ENCODE results near the gene GPR101. TPM values are rescaled to one million over a fixed set of nuclear protein-coding genes. Genes with fewer than 3 reads are reported as not detected.
A peak's percentile ranks its signal among the peaks of the same experiment; 100 is the strongest.

GPR101 gene
- total and polyA plus RNA-seq, 2 donors (not counting 1 experiment from before 2014, with no cell fraction given) = 0.07 TPM; not detected in 1

DNA sequence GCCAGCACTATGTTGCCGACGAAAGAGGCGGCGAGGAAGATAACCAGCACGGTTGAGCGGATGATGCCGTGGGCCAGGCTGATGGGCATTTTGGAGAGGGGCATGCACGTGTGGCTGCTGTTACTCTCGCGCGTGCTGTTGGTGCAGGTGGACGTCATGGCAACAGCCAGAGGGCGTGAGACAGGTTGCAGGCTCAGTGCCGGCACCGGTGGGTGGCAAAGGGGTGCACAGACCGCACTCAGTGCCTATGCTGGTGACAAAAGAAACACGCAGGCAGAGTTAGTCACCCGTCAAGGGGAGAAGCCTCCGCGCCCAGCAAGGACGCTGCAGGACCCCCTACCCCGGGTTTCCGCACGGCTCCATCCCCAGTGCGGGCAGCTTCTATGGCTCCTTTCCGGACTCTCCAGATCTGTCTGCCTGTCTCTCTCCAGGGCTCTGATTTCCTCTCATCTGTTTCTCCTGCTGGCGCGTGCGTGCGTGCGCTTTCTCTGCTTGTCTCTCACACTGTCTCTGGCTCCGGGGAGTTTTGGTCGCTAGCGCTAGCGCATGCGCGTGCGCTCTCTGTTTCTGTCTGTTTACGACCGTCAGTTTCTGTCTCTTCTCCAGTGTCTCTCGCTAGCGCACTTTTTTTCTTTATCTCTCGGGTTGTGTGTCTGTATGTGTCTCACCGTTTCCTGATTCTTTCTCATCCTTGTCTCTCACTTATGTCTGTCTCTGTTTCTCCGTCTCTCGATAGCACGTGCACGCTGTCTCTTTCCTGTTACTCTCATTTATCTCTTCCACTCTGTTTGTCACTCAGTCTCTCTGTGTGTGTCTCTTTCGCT is 2.1 kb downstream of the GPR101 start:
- no peak overlapping the region for H3K4me3 Mint-ChIP-seq
- peak overlapping the region in 4 of 5 experiments; percentile 22 to 57 (median 48) for H3K4me3 ChIP-seq (ENCODE audit: control extremely low read depth in 1 of 5, extremely low read depth in 1 of 5, insufficient read depth in 1 of 5, low read depth in 2 of 5, low read length in 4 of 5)
- H3K27me3 Mint-ChIP-seq = peaks cover 28% of the 10 kb centered on the region

DNA sequence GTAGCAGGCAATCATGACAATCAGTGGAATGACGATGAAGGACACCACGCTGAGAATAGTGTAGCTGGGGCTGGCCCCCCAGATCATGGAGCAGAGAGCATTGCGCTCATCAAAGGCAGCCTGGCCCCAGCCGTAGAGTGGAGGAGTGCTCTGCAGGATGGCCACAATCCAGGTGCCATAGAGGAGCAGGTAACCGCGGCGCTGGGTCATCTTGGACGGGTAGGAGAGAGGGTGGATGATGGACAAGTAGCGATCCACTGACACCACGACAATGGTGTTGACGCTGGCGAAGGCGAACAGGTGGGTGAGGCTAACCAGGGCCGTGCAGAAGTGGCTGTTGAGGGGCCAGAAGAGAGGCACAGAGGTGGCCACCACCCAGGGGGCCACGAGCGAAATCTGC is 2.8 kb downstream of the GPR101 start:
- Histone ChIP-seq H3K4me2 (replicated peaks; ENCODE audit: low read depth, low read length, poor library complexity, severe bottlenecking) (peak overlapping the region; percentile 59), H3K27me3 (replicated peaks in 1 of 4; ENCODE audit: control extremely low read depth in 1 of 4, control insufficient read depth in 3 of 4, insufficient read depth in 4 of 4, low read length in 3 of 4) (peaks cover 0 to 29% (median 10%) of the 10 kb centered on the region in 4 experiments), H3K79me2 (ENCODE audit: control insufficient read depth, insufficient read depth, low read length) (no peaks in the 10 kb centered on the region), H3K4me1 (ENCODE audit: control insufficient read depth in 2 of 2, insufficient read depth in 2 of 2, low read length in 2 of 2) (peaks cover 15 to 22% of the 10 kb centered on the region in 2 donors), H3K27ac (ENCODE audit: low read length in 2 of 2) (no peak overlapping the region), H2AFZ (ENCODE audit: insufficient read depth, low read depth, low read length, poor library complexity, severe bottlenecking) (peak overlapping the region; percentile 68), H3K9me3 (ENCODE audit: control extremely low read depth in 1 of 3, control insufficient read depth in 2 of 3, insufficient read depth in 1 of 3, low read length in 2 of 3) (no peaks in the 10 kb centered on the region), H3K36me3 (replicated peaks in 1 of 2; ENCODE audit: control extremely low read depth in 1 of 2, control insufficient read depth in 1 of 2, extremely low read depth in 1 of 2, insufficient read depth in 2 of 2, low read length in 1 of 2) (no peaks in the 10 kb centered on the region), H3K9ac (ENCODE audit: low read length) (no peak overlapping the region), H4K20me1 (ENCODE audit: control insufficient read depth, insufficient read depth, low read length, poor library complexity, severe bottlenecking) (no peaks in the 10 kb centered on the region), H3K4me3 (ENCODE audit: control extremely low read depth in 1 of 5, extremely low read depth in 1 of 5, insufficient read depth in 1 of 5, low read depth in 2 of 5, low read length in 4 of 5) (peak overlapping the region in 1 of 5 experiments; percentile 57)
- Mint-ChIP-seq H3K4me3 (no peak overlapping the region), H3K4me1 (peaks cover 8% of the 10 kb centered on the region), H3K27me3 (peaks cover 28% of the 10 kb centered on the region), H3K9me3 (ENCODE audit: insufficient read depth) (no peaks in the 10 kb centered on the region), H3K27ac (no peak overlapping the region)
- ChIA-PET POLR2A (no interaction called here), CTCF (no interaction called here)
- intact Hi-C loops (cut with micrococcal nuclease) = no loop called here
- WGBS (ENCODE audit: insufficient coverage) = 23% methylated on average over 13 of the region's 16 CpGs
- TF ChIP-seq EZH2 (IDR thresholded peaks at IDR 0.05; ENCODE audit: borderline replicate concordance, insufficient read depth, low read depth, low read length, poor library complexity, severe bottlenecking) = no peak
- TF ChIP-seq, protein P1, sequence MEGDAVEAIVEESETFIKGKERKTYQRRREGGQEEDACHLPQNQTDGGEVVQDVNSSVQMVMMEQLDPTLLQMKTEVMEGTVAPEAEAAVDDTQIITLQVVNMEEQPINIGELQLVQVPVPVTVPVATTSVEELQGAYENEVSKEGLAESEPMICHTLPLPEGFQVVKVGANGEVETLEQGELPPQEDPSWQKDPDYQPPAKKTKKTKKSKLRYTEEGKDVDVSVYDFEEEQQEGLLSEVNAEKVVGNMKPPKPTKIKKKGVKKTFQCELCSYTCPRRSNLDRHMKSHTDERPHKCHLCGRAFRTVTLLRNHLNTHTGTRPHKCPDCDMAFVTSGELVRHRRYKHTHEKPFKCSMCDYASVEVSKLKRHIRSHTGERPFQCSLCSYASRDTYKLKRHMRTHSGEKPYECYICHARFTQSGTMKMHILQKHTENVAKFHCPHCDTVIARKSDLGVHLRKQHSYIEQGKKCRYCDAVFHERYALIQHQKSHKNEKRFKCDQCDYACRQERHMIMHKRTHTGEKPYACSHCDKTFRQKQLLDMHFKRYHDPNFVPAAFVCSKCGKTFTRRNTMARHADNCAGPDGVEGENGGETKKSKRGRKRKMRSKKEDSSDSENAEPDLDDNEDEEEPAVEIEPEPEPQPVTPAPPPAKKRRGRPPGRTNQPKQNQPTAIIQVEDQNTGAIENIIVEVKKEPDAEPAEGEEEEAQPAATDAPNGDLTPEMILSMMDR (IDR thresholded peaks at IDR 0.05) = no peak
- DNase-seq (no peak), ATAC-seq (ENCODE audit: low read depth) (no peak)

More for the DNA sequence above, 2.1 kb downstream of the GPR101 start:
- peak overlapping the region; percentile 68 for H2AFZ ChIP-seq (ENCODE audit: insufficient read depth, low read depth, low read length, poor library complexity, severe bottlenecking)
- peaks cover 15 to 22% of the 10 kb centered on the region in 2 donors for H3K4me1 ChIP-seq (ENCODE audit: control insufficient read depth in 2 of 2, insufficient read depth in 2 of 2, low read length in 2 of 2)
- Mint-ChIP-seq H3K27ac (no peak overlapping the region), H3K9me3 (ENCODE audit: insufficient read depth) (no peaks in the 10 kb centered on the region), H3K4me1 (peaks cover 8% of the 10 kb centered on the region)
- ChIA-PET CTCF (no interaction called here), POLR2A (no interaction called here)
- H3K27me3 ChIP-seq (replicated peaks in 1 of 4; ENCODE audit: control extremely low read depth in 1 of 4, control insufficient read depth in 3 of 4, insufficient read depth in 4 of 4, low read length in 3 of 4) = peaks cover 0 to 29% (median 10%) of the 10 kb centered on the region in 4 experiments
- H3K9me3 ChIP-seq (ENCODE audit: control extremely low read depth in 1 of 3, control insufficient read depth in 2 of 3, insufficient read depth in 1 of 3, low read length in 2 of 3) = no peaks in the 10 kb centered on the region
- H4K20me1 ChIP-seq (ENCODE audit: control insufficient read depth, insufficient read depth, low read length, poor library complexity, severe bottlenecking) = no peaks in the 10 kb centered on the region
- DNase-seq (peak; percentile 63), ATAC-seq (ENCODE audit: low read depth) (peak; percentile 39)
- 4% methylated on average over 40 of the region's 49 CpGs for WGBS (ENCODE audit: insufficient coverage)
- no peak for TF ChIP-seq EZH2 (IDR thresholded peaks at IDR 0.05; ENCODE audit: borderline replicate concordance, insufficient read depth, low read depth, low read length, poor library complexity, severe bottlenecking)
- TF ChIP-seq, protein P1 (IDR thresholded peaks at IDR 0.05) = no peak
- H3K79me2 ChIP-seq (ENCODE audit: control insufficient read depth, insufficient read depth, low read length) = no peaks in the 10 kb centered on the region
- H3K4me2 ChIP-seq (replicated peaks; ENCODE audit: low read depth, low read length, poor library complexity, severe bottlenecking) = peak overlapping the region; percentile 59
- intact Hi-C loops (cut with micrococcal nuclease) = no loop called here
- peak overlapping the region; percentile 42 for H3K9ac ChIP-seq (ENCODE audit: low read length)
- H3K36me3 ChIP-seq (replicated peaks in 1 of 2; ENCODE audit: control extremely low read depth in 1 of 2, control insufficient read depth in 1 of 2, extremely low read depth in 1 of 2, insufficient read depth in 2 of 2, low read length in 1 of 2) = no peaks in the 10 kb centered on the region
- no peak overlapping the region for H3K27ac ChIP-seq (ENCODE audit: low read length in 2 of 2)
